HFFc6 (cell line): Measurements from ENCODE around the gene INPP5E. TPM values are rescaled to one million over a fixed set of nuclear protein-coding genes. Genes with fewer than 3 reads are reported as not detected.

Source experiments
- DNase-seq: peaks from one replicate; pipeline ENCODE4 v3.0.0-alpha.2; 2018
- H3K27ac Mint-ChIP-seq: 2 replicates; pipeline ENCODE4 v1.8.0; 2020; ENCODE audit warnings: mild to moderate bottlenecking, mixed read lengths
- H3K27me3 Mint-ChIP-seq: 2 replicates; pipeline ENCODE4 v1.8.0; 2021; ENCODE audit warnings: mild to moderate bottlenecking, moderate library complexity, mixed read lengths; ENCODE audit not compliant: insufficient read depth
- H3K36me3 Mint-ChIP-seq: 2 replicates; pipeline ENCODE4 v1.8.0; 2021; ENCODE audit warnings: low read depth, mixed read lengths
- H3K4me1 Mint-ChIP-seq: 2 replicates; pipeline ENCODE4 v1.8.0; 2020; ENCODE audit warnings: low read depth, mixed read lengths
- H3K4me3 Mint-ChIP-seq: 2 replicates; pipeline ENCODE4 v1.8.0; 2020; ENCODE audit warnings: mild to moderate bottlenecking, moderate library complexity, mixed read lengths
- H3K9me3 Mint-ChIP-seq: 2 replicates; pipeline ENCODE4 v1.8.0; 2020; ENCODE audit warnings: mild to moderate bottlenecking, mixed read lengths
- CTCF ChIP-seq: fragments of 200-600 bp; sonication (generic); IDR thresholded peaks from 2 replicates; pipeline ENCODE4 v1.5.0; 2021; ENCODE audit warnings: antibody characterized with exemption, mild to moderate bottlenecking
- long read RNA-seq: library from polyadenylated mRNA; unstranded; transcript quantifications from one replicate; pipeline ENCODE4 v2.0.0, GENCODE V29; 2019
- total RNA-seq, 6 experiments: library from RNA; stranded (reverse); fragmentation: NEBNext Ultra II Directional; extraction: Animal tissue kit (Norgen Biotek cat#: 25700); gene quantifications; 2 replicates in 1 of 6; 3 replicates in 5 of 6; pipeline ENCODE4 v1.2.3, GENCODE V29; 2021

Gene INPP5E
- 10 to 100 TPM; 11.5 to 14.0 (median 12.3) TPM for total RNA-seq
- long read RNA-seq, full-length matches to known transcripts = 3 of 9 reads
- long read RNA-seq, partial matches to known transcripts = 4 of 9 reads
- long read RNA-seq, other reads (novel, unspliced or antisense) = 2 of 9 reads

GRCh38 chr9:136439481-136440408 is at the start of gene INPP5E:
Gene INPP5E, minus strand, starts transcription at chr9:136439845. Its CDS starts 426 bp downstream, at chr9:136439419.
- peak; percentile 76 for TF ChIP-seq CTCF
- Mint-ChIP-seq H3K9me3 (no peaks in the 10 kb centered on the region), H3K36me3 (peaks cover 17% of the 10 kb centered on the region), H3K4me3 (peak within 1 kb of the TSS; percentile 93), H3K4me1 (peaks cover 26% of the 10 kb centered on the region), H3K27me3 (peaks cover 7% of the 10 kb centered on the region; the same call in 1 of the 2 replicates), H3K27ac (peak within 1 kb of the TSS; percentile 29)
- DNase-seq = peak; percentile 36

GRCh38 chr9:136488247-136489214 is 48.9 kb upstream of the INPP5E start:
- no peak for DNase-seq
- TF ChIP-seq CTCF = peak; percentile 98
- Mint-ChIP-seq H3K4me1 (no peaks in the 10 kb centered on the region; the same call in 1 of the 2 replicates), H3K4me3 (no peak overlapping the region), H3K27me3 (no peaks in the 10 kb centered on the region; the same call in none of the 2 replicates), H3K9me3 (no peaks in the 10 kb centered on the region), H3K27ac (no peak overlapping the region), H3K36me3 (no peaks in the 10 kb centered on the region)

DNA sequence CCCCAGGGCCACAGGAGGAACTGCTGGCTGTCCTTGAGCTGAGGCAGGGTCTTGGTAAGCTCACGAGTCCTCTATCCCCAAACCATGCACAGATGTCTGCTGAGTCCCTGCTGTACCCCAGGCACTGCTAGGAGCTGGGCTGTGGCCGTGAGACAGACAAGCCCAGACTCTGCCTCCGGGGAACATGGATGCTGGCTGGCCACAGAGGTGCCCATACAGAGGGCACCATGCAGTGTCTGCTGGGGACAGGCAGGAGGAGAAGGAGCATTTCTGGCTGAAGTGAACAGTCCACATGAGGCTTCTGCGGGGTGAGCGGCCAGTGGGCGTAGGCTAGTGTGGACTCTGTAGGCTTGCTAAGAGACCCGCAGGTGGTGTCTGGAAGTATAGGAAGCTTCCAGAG is 48.0 kb upstream of the INPP5E start:
- no peaks in the 10 kb centered on the region for H3K36me3 Mint-ChIP-seq
- DNase-seq = no peak
- H3K9me3 Mint-ChIP-seq = no peaks in the 10 kb centered on the region
- peaks cover 2% of the 10 kb centered on the region for H3K27me3 Mint-ChIP-seq
- no peak overlapping the region for H3K27ac Mint-ChIP-seq
- TF ChIP-seq CTCF = no peak
- no peak overlapping the region for H3K4me3 Mint-ChIP-seq
- no peaks in the 10 kb centered on the region; the same call in 1 of the 2 replicates for H3K4me1 Mint-ChIP-seq

DNA sequence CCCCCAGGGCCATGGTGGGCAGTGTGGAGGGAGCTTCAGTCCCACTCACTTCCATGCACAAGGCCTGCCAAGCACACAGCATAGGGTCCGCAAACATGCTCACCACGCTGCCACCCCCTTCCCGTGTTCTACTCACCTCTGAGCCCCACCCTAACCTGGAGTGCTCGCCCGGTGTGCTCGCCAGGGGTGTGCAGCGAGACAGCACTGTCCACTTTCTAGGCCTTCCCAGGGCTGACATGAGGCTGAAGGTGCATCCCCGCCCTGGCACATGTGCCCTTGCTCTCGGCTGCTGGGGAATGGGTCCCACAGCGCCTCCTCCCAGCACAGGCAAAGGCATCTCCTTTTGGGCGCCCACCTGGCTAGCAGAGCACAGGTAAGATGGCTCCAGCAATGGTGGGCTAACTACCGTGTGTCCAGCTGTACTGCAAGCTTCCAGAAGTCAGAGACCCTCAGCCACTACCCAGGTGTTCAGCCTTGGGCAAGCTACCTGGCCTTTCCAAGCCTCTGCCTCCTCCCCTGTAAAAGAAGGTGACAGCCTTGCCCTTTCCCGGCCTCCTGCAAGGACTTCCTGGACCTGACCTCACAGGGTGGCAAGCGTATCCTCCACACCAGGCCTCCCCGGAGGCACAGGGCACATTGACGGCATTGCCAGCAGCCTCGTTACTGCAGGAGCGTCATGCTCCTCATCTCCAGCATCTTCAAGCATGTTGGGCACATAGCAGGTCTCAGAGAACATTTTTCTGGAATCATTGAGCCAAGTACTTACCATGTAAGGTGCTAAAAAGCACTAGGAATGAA is 47.4 kb upstream of the INPP5E start:
- H3K9me3 Mint-ChIP-seq = no peaks in the 10 kb centered on the region
- H3K27me3 Mint-ChIP-seq = peaks cover 2% of the 10 kb centered on the region
- no peak for DNase-seq
- H3K4me1 Mint-ChIP-seq = peaks cover under 1% of the 10 kb centered on the region; the same call in 1 of the 2 replicates
- H3K4me3 Mint-ChIP-seq = no peak overlapping the region
- H3K27ac Mint-ChIP-seq = no peak overlapping the region
- TF ChIP-seq CTCF = no peak
- H3K36me3 Mint-ChIP-seq = peaks cover 5% of the 10 kb centered on the region; the same call in 1 of the 2 replicates
